Measurements from ENCODE around the gene BUD31.

BUD31 gene

GRCh38 chr7:99438573-99439480 is 30.1 kb downstream of the BUD31 start, which contains the start of the genes CPSF4 and PTCD1:
CPSF4 (plus strand) TSS chr7:99438943; CDS start chr7:99439083, 140 bp downstream.
PTCD1 (minus strand) TSS chr7:99438798; CDS start chr7:99435242, 3,556 bp downstream.
- peak; percentile 78 to 89 (median 82) for DNase-seq

- no peak for DNase-seq
Observed at GRCh38 chr7:99440195-99440594, 31.4 kb downstream of the BUD31 start.

GRCh38 chr7:99446096-99446495 is 37.3 kb downstream of the BUD31 start:
- DNase-seq, result no peak

- no peak for DNase-seq
Observed at GRCh38 chr7:99447943-99448342, 39.2 kb downstream of the BUD31 start.

- DNase-seq, result no peak
Observed at GRCh38 chr7:99448855-99449254, 40.1 kb downstream of the BUD31 start.

DNA sequence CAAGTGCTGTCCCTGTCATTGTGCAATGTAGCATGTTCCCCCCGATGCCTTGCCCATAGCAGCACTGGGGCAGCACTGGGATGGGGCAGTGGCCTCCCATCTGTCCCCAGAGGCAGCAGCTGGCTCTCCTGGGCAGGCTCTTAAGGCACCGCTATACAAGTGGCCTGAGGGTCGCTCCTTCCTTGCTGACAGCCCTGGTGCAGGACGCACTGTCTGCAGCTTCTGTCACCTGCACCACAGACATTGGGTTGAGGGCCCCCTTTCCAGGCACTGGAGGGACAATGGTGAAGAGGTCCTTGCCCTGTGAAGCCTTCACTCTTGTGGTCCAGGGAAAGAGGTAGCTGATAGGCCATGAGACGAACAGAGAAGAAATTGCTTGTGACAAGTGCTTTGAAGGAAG is 40.6 kb downstream of the BUD31 start:
- DNase-seq, result no peak

DNA sequence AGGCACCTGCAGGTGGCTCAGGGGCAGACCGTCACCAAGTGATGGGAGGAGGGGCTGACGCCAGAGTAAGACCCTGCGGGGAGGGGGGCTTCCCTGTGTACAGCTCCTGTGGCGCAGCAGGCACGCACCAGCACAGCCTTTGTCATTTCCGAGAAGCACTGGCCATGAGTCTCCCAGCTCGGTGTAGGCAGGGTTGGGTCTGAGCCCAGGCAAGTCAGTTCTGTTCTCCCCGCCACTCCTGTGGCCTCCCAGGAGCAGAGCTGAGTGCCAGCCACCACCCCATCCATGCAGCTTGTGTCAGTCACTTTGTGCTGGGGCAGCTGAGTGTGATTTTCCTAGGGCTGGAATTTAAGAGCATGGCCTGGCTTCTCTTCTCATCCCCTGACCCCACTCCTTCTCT is 43.2 kb downstream of the BUD31 start:
- DNase-seq, result no peak

- DNase-seq, result no peak
Observed at GRCh38 chr7:99452541-99452940, 43.8 kb downstream of the BUD31 start.

DNA sequence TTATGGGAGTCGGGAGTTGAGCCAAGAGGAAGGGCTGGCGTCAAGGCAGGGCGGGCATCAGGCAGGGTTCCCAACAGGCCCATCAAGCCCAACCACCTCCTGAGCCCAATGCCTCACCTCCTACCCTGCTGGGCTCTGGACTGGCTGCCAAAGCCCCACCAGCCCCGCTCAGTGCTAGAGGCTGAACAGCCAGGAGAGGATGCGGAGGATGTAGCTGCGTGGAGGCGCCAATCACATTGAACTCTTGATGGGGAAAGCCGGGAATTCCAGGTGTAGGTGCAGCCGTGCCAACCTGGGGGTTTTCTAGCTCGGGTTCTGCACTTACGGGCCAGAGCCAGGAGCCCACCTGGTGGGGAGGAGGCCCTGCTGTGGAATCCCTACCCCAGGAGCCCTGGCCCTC is 44.3 kb downstream of the BUD31 start:
- no peak for DNase-seq

DNA sequence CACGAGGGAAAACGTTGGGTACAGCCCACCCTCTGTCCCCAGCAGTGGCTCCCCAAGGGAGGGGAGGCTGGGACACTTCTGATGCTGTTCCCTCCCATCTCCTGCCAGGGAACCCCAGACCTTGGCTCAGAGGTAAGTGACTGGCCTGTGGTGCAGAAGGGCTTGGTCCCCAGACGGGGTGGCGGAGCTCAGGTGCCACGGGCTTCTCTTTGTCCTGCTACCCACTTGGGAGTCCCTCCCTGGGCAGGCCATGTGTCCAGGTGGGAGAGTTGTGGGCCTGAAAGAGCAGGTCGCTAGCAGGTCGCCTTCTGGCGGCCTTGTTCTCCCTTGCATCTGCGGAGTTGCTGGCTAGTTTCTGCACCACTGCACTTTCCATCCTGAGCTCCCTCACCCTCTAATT is 47.1 kb downstream of the BUD31 start:
- DNase-seq, result no peak

DNA sequence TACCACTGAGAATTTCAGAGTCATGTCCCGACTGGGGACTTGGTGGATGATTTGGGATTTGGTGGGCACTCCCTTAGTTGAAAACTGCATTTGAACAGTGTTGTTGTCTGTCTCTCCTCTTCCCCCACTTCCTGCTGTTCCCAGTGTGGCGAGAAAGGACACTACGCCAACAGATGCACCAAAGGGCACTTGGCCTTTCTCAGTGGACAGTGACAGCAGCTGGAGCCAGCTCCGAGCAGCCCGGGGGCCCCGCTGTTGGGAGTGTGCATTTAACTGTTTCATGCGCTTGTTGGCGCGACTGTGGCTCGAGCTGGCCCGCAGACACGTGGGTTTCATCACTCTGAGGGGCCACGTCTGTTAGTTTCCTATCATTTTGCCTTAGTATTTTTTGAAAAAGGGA is 47.5 kb downstream of the BUD31 start:
- no peak for DNase-seq

DNA sequence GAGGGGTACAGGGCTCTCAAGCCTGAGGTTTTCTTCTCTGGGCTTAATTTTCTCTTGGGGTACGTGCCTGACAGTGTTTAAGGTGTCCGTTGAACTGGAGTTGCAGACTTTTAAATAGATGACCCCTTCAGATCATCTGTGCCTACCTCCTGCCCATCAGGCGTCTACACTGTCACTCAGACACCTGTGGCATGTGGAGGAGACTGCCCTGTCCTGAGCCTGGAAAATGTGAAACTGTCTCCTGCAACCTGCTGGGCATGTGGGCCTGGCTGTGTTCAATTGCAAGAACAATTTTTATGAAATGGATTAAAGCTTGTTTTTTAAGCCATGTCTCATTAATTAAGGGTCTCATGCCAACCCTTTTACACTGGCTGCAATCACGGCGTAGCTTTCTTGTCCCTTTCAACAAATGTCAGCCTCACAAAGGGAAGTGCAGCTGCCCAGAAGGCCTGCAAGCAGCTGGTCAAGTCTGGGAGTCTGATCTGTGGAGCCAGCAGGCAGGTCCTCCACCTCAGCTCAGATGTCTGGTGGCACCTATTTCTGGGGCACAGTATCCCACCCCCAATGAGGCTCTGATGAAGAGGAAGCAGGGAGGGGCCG is 48.4 kb downstream of the BUD31 start:
- DNase-seq, result no peak

DNA sequence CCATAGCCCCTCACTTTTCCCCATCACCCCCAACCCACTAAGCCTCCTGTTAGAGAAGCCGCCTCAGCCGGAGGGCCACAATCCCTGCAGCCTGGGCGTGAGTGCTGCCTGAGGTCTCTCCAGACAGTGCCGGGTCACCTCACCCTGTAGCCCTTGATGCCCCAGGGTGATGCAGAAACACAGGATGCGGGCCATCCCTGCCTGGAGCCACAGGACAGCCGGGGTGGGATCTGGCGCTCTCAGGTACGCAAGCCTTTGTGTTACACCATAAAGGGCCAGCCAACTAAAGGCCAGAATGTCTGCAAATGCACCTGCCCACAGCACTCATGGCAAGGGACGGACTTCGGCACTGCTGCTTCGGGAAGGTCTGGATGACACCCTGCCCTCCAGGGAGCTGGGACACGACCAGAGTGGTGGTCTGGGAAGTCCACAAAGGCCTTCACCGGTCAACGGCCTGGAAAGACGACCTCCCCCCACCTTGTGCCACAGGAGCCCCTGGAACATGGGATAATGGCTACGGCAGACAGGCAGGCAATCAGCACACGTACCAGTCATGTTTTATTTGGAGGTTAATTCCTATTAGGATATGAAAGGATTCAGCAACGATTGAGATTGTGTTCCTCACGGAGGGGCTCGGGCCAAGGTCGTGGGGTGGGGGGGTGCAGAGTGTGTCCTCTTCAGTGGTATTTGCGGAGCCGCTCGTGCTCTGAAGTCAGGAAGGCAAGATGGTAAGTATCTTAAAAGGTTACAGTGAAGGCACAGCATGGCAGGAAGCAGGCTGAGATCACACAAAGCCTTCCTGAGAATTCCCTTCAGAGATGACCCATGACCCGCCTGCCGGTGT is 49.1 kb downstream of the BUD31 start:
- no peak for DNase-seq

DNA sequence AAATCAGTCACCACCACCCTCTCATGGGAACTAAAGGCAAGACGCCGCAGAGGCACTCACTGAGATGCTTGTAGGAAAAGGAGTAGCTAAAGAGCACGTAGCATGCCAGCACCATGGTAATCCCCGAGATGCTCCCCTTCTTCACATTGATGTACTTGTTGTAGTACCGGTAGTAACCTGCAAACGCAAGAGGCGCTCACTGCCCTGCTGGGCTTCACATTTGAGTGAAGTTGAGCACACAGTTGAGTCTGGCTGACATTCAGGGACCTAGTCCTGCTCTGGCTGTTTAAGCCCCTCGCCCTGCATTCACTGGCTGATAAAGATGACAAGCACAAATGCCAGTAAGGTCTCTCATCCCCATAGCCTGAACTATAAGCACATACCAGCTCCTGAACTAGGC is 50.3 kb downstream of the BUD31 start:
- DNase-seq, result no peak

DNA sequence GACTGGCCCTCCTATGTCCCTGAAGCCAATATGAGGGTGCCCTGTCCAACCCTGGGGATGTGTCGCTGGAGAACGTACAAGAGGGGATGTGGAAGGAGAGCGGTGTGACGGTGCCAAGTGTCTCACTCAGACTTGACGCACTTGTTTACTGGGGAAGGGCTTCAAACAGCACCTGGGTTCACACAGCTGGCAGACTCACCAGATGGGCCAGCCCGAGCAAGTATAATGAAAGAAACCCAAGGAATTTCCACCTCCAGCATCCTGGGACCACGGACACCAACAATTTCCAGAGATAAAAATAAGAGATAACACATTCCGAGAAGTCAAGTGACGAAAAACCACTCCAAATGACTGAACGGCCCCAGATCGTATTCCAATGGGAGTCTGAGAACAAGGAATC is 51.9 kb downstream of the BUD31 start:
- no peak for DNase-seq

DNA sequence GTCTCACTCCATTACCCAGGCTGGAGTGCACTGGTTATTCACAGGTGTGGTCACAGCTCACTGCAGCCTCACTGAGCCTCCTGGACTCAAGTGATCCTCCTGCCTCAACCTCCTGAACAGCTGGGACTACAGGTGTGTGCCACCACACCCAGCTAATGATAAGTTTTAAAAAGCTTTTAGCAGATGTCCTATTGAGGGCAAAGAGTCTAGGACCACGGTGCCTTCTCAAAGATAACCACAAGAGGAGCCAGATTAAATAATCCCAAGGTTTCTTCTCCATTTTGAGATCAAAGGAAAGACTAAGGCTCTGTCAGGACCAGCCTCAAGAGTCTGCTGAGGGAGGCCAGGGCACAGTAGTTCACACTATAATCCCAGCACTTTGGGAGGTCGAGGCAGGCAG is 52.5 kb downstream of the BUD31 start:
- no peak for DNase-seq

- no peak for DNase-seq
Observed at GRCh38 chr7:99465421-99465768, 56.6 kb downstream of the BUD31 start.

DNA sequence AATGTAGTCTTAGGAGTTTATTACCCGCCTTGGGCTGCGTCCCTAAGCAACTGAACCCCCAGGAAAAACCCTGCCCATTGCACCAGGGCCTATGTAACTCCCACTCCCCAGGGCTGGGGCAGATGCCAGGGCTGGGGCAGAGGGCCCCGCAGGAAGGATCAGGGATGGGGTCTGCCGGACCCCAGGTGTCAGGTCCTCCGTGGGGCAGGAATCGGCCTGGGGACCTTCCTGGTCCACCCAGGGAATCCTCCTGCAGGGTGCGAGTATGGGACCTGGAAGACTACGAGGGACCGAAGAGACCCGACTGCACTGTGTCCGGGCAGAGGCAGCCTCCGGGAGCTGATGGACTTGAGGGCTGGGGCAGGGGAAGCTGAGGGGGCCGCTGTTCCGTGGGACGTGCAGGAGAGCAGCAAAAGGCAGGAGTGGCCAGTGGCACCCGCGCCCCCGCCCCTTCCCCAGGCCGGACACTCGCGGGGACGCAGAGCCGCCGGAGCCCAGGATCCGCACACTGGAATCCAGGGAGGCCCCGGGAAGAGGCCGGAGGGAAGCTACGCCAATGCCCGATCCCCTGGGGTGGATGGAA is 59.7 kb downstream of the BUD31 start:
- DNase-seq, result no peak

Data from activated CD4-positive, CD25-positive, alpha-beta regulatory T cell (primary cell).